ENCODE data around the gene ATP2C2. TPM values are rescaled to one million over a fixed set of nuclear protein-coding genes. Genes with fewer than 3 reads are reported as not detected.

Gene ATP2C2
- total and polyA plus RNA-seq, 4 donors: 0.49 to 4.3 TPM; not detected in 2

DNA sequence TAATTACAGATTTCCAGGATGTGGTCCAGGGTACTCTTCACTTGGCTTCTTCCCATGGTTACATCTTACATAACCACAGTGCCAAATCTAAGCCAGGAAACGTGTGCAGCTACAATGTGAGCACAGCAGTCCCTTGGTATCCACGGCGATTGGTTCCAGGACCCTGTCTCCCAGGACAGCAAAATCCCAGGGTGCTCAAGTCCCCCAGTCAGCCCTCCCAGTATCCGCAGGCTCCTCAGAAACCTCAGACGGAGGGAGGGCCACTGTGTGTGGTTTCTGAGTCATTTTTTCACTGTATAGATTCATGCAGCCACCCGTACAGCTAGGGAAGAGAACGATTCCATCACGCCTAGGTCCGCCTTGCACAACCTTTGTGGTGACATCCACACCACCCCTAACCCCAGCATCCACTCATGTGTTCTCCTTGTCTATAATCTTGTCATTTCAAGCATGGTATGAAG, 11.1 kb upstream of the ATP2C2 start:
- no peaks in the 10 kb centered on the region for H3K9me3 ChIP-seq (ENCODE audit: control insufficient read depth, low read length)
- intact Hi-C loops (cut with DNase I): no loop called here
- H3K36me3 ChIP-seq (ENCODE audit: control insufficient read depth in 1 of 2, insufficient read depth in 2 of 2, low read length in 1 of 2): no peaks in the 10 kb centered on the region
- no peak for DNase-seq
- H3K27me3 ChIP-seq (ENCODE audit: control insufficient read depth in 1 of 2, insufficient read depth in 2 of 2, low read length in 1 of 2): no peaks in the 10 kb centered on the region
- no peak overlapping the region for H3K27ac ChIP-seq (ENCODE audit: low read depth in 1 of 2, low read length in 2 of 2)
- H3K4me3 ChIP-seq (ENCODE audit: low read length in 2 of 2): no peak overlapping the region
- no peak for ATAC-seq (ENCODE audit: low FRiP score)
- H3K4me1 ChIP-seq (ENCODE audit: control insufficient read depth in 1 of 2, insufficient read depth in 2 of 2, low read length in 2 of 2): no peaks in the 10 kb centered on the region
- WGBS, 2 donors: 55 to 61% methylated on average over 9 of the region's 9 CpGs

DNA sequence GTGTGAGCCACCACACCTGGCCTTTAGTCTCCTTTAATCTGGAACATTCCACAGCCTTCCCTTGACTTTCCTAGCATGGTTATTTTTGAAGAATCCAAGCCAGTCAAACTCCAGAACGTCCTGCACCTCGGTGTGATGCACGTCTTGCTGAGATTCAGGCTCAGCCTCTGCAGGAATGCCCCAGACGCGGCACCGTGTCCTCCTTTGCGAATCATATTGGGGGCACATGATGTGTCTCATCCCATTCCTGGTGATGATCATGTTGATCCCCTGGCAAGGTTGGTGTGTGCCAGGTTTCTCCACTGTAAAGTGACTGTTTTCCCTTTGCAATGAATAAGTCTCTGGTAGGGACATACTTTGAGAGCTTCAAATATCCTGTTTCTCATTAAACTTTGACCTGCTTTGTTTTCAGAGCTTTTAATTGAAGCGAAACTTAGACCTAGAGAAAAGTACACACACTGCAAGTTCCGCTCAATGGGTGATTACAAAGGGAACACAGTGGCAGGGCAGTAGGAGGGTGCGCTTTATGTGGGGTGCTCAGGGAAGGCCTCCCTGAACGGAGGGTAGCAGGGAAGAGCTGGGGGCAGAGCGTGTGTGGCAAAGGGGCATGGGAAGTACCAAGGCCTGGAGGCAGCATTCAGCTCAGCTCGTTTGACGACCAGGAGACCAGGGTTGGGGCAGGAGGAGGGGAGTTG, 9.6 kb upstream of the ATP2C2 start:
- Histone ChIP-seq H3K36me3 (ENCODE audit: control insufficient read depth in 1 of 2, insufficient read depth in 2 of 2, low read length in 1 of 2) (no peaks in the 10 kb centered on the region), H3K27me3 (ENCODE audit: control insufficient read depth in 1 of 2, insufficient read depth in 2 of 2, low read length in 1 of 2) (no peaks in the 10 kb centered on the region), H3K27ac (ENCODE audit: low read depth in 1 of 2, low read length in 2 of 2) (no peak overlapping the region), H3K9me3 (ENCODE audit: control insufficient read depth, low read length) (no peaks in the 10 kb centered on the region), H3K4me3 (ENCODE audit: low read length in 2 of 2) (no peak overlapping the region), H3K4me1 (ENCODE audit: control insufficient read depth in 1 of 2, insufficient read depth in 2 of 2, low read length in 2 of 2) (no peaks in the 10 kb centered on the region)
- DNase-seq (no peak), ATAC-seq (ENCODE audit: low FRiP score) (no peak)
- intact Hi-C loops (cut with DNase I): no loop called here
- WGBS, 2 donors: 72 to 75% methylated on average over 14 of the region's 14 CpGs

DNA sequence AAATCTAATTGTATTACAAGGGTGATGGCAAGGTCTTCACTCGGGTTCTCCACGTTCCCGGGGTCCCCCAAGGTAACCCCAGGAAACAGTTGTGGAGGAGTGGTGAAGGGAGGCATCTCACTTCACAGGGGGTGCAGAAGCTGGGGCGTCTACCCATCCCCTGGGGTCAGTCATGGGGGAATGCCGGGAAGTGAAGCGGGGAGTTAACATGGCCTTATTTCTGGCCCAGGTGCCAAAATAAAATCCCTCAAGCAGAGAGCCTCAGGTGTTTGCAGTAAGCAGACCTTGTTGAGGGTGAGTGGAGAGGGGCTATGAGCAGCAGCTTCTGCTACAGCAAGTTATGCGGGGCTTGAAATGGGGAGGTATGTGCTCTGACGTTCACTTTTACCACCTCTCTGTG, 9.0 kb upstream of the ATP2C2 start:
- Histone ChIP-seq H3K27ac (ENCODE audit: low read depth in 1 of 2, low read length in 2 of 2) (no peak overlapping the region), H3K4me3 (ENCODE audit: low read length in 2 of 2) (no peak overlapping the region), H3K36me3 (ENCODE audit: control insufficient read depth in 1 of 2, insufficient read depth in 2 of 2, low read length in 1 of 2) (no peaks in the 10 kb centered on the region), H3K9me3 (ENCODE audit: control insufficient read depth, low read length) (no peaks in the 10 kb centered on the region), H3K27me3 (ENCODE audit: control insufficient read depth in 1 of 2, insufficient read depth in 2 of 2, low read length in 1 of 2) (no peaks in the 10 kb centered on the region), H3K4me1 (ENCODE audit: control insufficient read depth in 1 of 2, insufficient read depth in 2 of 2, low read length in 2 of 2) (no peaks in the 10 kb centered on the region)
- DNase-seq (no peak), ATAC-seq (ENCODE audit: low FRiP score) (no peak)
- intact Hi-C loops (cut with DNase I): no loop called here
- WGBS, 2 donors: 66 to 71% methylated on average over 8 of the region's 8 CpGs

DNA sequence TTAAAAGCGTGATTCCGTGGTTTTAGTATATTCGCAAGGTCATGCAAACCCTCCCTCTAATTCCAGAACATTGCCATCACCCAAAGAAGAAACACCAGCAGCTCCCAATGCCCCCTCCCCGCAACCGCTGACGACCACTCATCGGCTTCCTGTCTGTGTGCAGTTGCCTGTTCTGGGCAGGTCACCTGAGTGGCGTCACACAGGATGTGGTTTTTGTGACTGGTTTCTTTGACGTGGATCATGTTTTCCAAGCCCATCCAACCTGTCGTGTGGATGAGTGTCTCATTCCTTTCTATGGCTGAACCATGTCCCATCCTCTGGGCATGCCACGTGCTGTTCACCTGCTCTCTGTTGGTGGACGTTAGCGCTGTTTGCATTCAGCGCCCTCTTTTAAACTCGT, 8.2 kb upstream of the ATP2C2 start:
- 85 to 86% methylated on average over 15 of the region's 15 CpGs for WGBS, 2 donors
- no peaks in the 10 kb centered on the region for H3K27me3 ChIP-seq (ENCODE audit: control insufficient read depth in 1 of 2, insufficient read depth in 2 of 2, low read length in 1 of 2)
- ATAC-seq (ENCODE audit: low FRiP score): no peak
- H3K27ac ChIP-seq (ENCODE audit: low read depth in 1 of 2, low read length in 2 of 2): no peak overlapping the region
- H3K9me3 ChIP-seq (ENCODE audit: control insufficient read depth, low read length): no peaks in the 10 kb centered on the region
- intact Hi-C loops (cut with DNase I): no loop called here
- H3K4me3 ChIP-seq (ENCODE audit: low read length in 2 of 2): no peak overlapping the region
- H3K36me3 ChIP-seq (ENCODE audit: control insufficient read depth in 1 of 2, insufficient read depth in 2 of 2, low read length in 1 of 2): no peaks in the 10 kb centered on the region
- DNase-seq: no peak
- no peaks in the 10 kb centered on the region for H3K4me1 ChIP-seq (ENCODE audit: control insufficient read depth in 1 of 2, insufficient read depth in 2 of 2, low read length in 2 of 2)

DNA sequence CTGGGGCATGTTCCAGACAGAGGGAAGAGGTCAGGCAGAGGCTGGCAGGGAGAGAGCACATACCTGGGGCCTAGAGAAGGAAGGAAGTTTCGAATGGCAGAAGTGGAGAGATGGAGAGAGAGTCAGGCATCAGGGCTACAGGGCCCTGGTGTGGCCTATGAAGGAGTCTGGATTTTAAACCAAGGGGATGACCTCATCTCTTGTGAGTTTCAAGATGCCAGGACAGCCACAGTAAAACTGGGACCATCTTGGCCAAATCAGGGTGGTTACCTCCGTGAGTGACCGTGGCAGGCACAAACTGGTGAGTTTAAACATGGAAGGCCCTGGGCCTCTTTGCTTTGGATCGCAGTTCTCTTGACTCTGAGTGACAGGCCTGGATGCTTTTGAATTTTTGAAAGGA, 7.6 kb upstream of the ATP2C2 start:
- H3K27ac ChIP-seq (ENCODE audit: low read depth in 1 of 2, low read length in 2 of 2): no peak overlapping the region
- 65 to 71% methylated on average over 4 of the region's 4 CpGs for WGBS, 2 donors
- DNase-seq: no peak

DNA sequence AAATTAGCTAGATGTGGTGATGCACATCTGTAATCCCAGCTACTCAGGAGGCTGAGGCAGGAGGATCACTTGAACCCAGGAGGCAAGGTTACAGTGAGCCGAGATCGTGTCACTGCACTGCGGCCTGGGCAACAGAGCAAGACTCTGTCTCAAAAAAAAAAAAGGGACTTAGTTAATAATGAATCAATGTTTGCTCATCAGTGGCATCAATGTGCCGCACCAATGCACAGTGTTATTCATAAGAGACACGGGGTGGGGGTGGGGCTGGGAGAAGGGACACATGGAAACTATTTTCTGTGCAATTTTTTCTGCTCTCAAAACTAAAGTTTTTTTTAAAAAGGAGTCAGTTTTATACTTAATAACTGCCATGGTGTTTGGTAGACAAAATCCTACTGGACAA, 6.8 kb upstream of the ATP2C2 start:
- no peaks in the 10 kb centered on the region for H3K27me3 ChIP-seq (ENCODE audit: control insufficient read depth in 1 of 2, insufficient read depth in 2 of 2, low read length in 1 of 2)
- DNase-seq: no peak
- H3K36me3 ChIP-seq (ENCODE audit: control insufficient read depth in 1 of 2, insufficient read depth in 2 of 2, low read length in 1 of 2): no peaks in the 10 kb centered on the region
- H3K27ac ChIP-seq (ENCODE audit: low read depth in 1 of 2, low read length in 2 of 2): no peak overlapping the region
- no peaks in the 10 kb centered on the region for H3K4me1 ChIP-seq (ENCODE audit: control insufficient read depth in 1 of 2, insufficient read depth in 2 of 2, low read length in 2 of 2)
- intact Hi-C loops (cut with DNase I): no loop called here
- WGBS, 2 donors: 87% methylated on average over 5 of the region's 5 CpGs
- ATAC-seq (ENCODE audit: low FRiP score): no peak
- H3K4me3 ChIP-seq (ENCODE audit: low read length in 2 of 2): no peak overlapping the region
- no peaks in the 10 kb centered on the region for H3K9me3 ChIP-seq (ENCODE audit: control insufficient read depth, low read length)

More for the DNA sequence above, 7.6 kb upstream of the ATP2C2 start:
- Histone ChIP-seq H3K9me3 (ENCODE audit: control insufficient read depth, low read length) (no peaks in the 10 kb centered on the region), H3K36me3 (ENCODE audit: control insufficient read depth in 1 of 2, insufficient read depth in 2 of 2, low read length in 1 of 2) (no peaks in the 10 kb centered on the region), H3K4me1 (ENCODE audit: control insufficient read depth in 1 of 2, insufficient read depth in 2 of 2, low read length in 2 of 2) (no peaks in the 10 kb centered on the region), H3K27me3 (ENCODE audit: control insufficient read depth in 1 of 2, insufficient read depth in 2 of 2, low read length in 1 of 2) (no peaks in the 10 kb centered on the region), H3K4me3 (ENCODE audit: low read length in 2 of 2) (no peak overlapping the region)
- no peak for ATAC-seq (ENCODE audit: low FRiP score)
- intact Hi-C loops (cut with DNase I): no loop called here

DNA sequence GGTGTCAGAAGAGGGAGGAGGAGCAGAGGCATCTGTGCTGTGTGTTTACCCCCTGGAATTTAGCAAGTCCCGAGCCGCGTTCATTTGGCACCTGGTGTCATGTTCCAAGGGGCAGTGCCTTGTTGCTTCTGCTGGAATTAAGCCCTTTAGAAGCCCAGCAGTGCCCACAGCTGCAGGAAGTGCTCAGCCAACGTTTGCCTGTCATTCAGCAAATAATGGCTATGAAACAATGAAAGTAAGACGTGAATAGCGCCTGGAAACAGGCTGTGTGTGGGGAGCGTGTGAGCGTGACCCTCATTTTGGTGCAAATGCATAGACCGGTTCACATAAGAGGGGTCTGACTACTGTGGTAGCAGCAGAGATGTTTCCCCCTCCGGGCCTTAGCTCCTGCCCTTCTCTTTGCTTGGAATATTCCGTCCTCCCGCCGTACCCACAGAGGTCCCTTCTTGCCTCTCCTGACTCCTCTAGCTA, 5.8 kb upstream of the ATP2C2 start:
- no peaks in the 10 kb centered on the region for H3K36me3 ChIP-seq (ENCODE audit: control insufficient read depth in 1 of 2, insufficient read depth in 2 of 2, low read length in 1 of 2)
- no peaks in the 10 kb centered on the region for H3K27me3 ChIP-seq (ENCODE audit: control insufficient read depth in 1 of 2, insufficient read depth in 2 of 2, low read length in 1 of 2)
- intact Hi-C loops (cut with DNase I): no loop called here
- H3K9me3 ChIP-seq (ENCODE audit: control insufficient read depth, low read length): no peaks in the 10 kb centered on the region
- no peaks in the 10 kb centered on the region for H3K4me1 ChIP-seq (ENCODE audit: control insufficient read depth in 1 of 2, insufficient read depth in 2 of 2, low read length in 2 of 2)
- DNase-seq: no peak
- H3K27ac ChIP-seq (ENCODE audit: low read depth in 1 of 2, low read length in 2 of 2): no peak overlapping the region
- 54 to 58% methylated on average over 13 of the region's 13 CpGs for whole genome bisulfite sequencing, 2 donors
- ATAC-seq (ENCODE audit: low FRiP score): no peak
- no peak overlapping the region for H3K4me3 ChIP-seq (ENCODE audit: low read length in 2 of 2)

DNA sequence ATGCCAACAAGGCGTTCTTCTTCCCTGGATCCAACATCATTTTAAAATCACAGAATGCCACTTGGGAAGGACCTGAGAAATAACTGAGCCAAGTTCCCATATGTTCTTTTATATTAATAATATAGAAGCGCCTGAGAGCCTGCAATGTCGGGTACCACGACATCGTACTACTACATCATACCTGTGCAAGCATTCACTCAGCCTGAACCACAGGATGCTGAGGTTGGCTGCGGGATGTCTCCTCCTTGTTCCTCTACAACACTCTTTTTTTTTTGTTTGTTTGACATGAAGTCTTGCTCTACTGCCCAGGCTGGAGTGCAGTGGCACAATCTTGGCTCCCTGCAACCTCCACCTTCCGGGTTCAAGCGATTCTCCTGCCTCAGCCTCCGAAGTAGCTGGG, 2.1 kb upstream of the ATP2C2 start:
- ATAC-seq (ENCODE audit: low FRiP score) (no peak), DNase-seq (no peak)
- Histone ChIP-seq H3K27ac (ENCODE audit: low read depth in 1 of 2, low read length in 2 of 2) (no peak overlapping the region), H3K36me3 (ENCODE audit: control insufficient read depth in 1 of 2, insufficient read depth in 2 of 2, low read length in 1 of 2) (no peaks in the 10 kb centered on the region), H3K4me3 (ENCODE audit: low read length in 2 of 2) (no peak overlapping the region), H3K27me3 (ENCODE audit: control insufficient read depth in 1 of 2, insufficient read depth in 2 of 2, low read length in 1 of 2) (no peaks in the 10 kb centered on the region), H3K9me3 (ENCODE audit: control insufficient read depth, low read length) (no peaks in the 10 kb centered on the region), H3K4me1 (ENCODE audit: control insufficient read depth in 1 of 2, insufficient read depth in 2 of 2, low read length in 2 of 2) (no peaks in the 10 kb centered on the region)
- 77 to 78% methylated on average over 9 of the region's 9 CpGs for WGBS, 2 donors
- intact Hi-C loops (cut with DNase I): no loop called here

DNA sequence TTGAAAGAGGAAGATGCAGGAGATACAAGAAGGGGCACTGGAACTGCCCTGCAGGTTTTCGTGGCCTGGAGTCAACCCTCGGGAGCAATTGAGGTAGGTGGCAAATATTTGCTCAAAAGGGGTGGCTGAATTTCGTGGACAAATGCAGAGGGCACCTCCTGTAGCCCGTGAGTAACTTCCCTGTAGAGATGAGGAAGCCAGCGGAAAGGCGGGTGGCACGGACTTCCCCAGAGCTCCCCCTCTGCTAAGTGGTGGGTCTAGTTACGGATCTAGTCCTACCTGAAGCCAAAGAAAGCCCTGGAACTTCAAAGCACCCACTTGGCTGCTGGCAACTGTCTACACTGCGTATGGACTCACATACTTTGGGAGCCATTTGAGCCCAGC, 1.0 kb upstream of the ATP2C2 start:
- no peaks in the 10 kb centered on the region for H3K27me3 ChIP-seq (ENCODE audit: control insufficient read depth in 1 of 2, insufficient read depth in 2 of 2, low read length in 1 of 2)
- ATAC-seq (ENCODE audit: low FRiP score) (no peak), DNase-seq (no peak)
- WGBS, 2 donors: 49 to 54% methylated on average over 9 of the region's 9 CpGs
- no peak overlapping the region for H3K4me3 ChIP-seq (ENCODE audit: low read length in 2 of 2)
- H3K4me1 ChIP-seq (ENCODE audit: control insufficient read depth in 1 of 2, insufficient read depth in 2 of 2, low read length in 2 of 2): no peaks in the 10 kb centered on the region
- H3K27ac ChIP-seq (ENCODE audit: low read depth in 1 of 2, low read length in 2 of 2): no peak overlapping the region
- intact Hi-C loops (cut with DNase I): no loop called here
- no peaks in the 10 kb centered on the region for H3K36me3 ChIP-seq (ENCODE audit: control insufficient read depth in 1 of 2, insufficient read depth in 2 of 2, low read length in 1 of 2)
- H3K9me3 ChIP-seq (ENCODE audit: control insufficient read depth, low read length): no peaks in the 10 kb centered on the region

Measured in aorta (tissue), 5 donors.